IMR-90 (cell line): ENCODE measurements around the gene STARD3. TPM values are rescaled to one million over a fixed set of nuclear protein-coding genes. Genes with fewer than 3 reads are reported as not detected.
A peak's percentile ranks its signal among the peaks of the same experiment; 100 is the strongest.

Source experiments
- ATAC-seq: fragments of 200-7000 bp; cut with Tn5 transposase; 2 replicates; pipeline ENCODE4 v1.9.1; 2020; ENCODE audit warnings: low read depth, mild to moderate bottlenecking, moderate library complexity
- BruUV-seq: library from RNA; stranded (reverse); fragments of 400-500 nt; replicated peaks from 2 replicates; lab custom pipeline; 2021; lab: Mats Ljungman, UMichigan
- CTCF ChIA-PET: fragments of 300-600 bp; formaldehyde crosslinking; extraction: SDS; loops from one replicate; lab custom pipeline; 2021; ENCODE audit warnings: antibody characterized with exemption; lab: Yijun Ruan, JAX
- POLR2A ChIA-PET: fragments of 300-600 bp; sonication (Branson Sonifier 250); formaldehyde crosslinking; loops from one replicate; lab custom pipeline; 2022; ENCODE audit warnings: antibody characterized with exemption; ENCODE audit not compliant: unreplicated experiment; lab: Charles Lee
- DNase-seq: peaks from one replicate; pipeline ENCODE4 v3.0.0; 2013
- H2AFZ ChIP-seq: replicated peaks from 2 replicates; pipeline ENCODE3; 2013; ENCODE audit warnings: low read length, mild to moderate bottlenecking; ENCODE audit not compliant: poor library complexity
- H2AK5ac ChIP-seq: 2 replicates; pipeline ENCODE4 v1.6.1; 2013; ENCODE audit warnings: low read depth, low read length, inconsistent platforms
- H2AK9ac ChIP-seq: replicated peaks from 2 replicates; pipeline ENCODE3; 2013; ENCODE audit warnings: mild to moderate bottlenecking, low read depth, low read length, moderate library complexity; ENCODE audit not compliant: poor library complexity
- H2BK120ac ChIP-seq: 2 replicates; pipeline ENCODE4 v1.6.1; 2013; ENCODE audit warnings: low read depth, low read length, inconsistent platforms
- H2BK15ac ChIP-seq: 3 replicates; pipeline ENCODE4 v1.6.1; 2013; ENCODE audit warnings: low read depth, low read length, inconsistent platforms
- H2BK20ac ChIP-seq: 2 replicates; pipeline ENCODE4 v1.6.1; 2013; ENCODE audit warnings: low read depth, mild to moderate bottlenecking, inconsistent platforms, low read length, moderate library complexity
- H2BK5ac ChIP-seq: 2 replicates; pipeline ENCODE4 v1.6.1; 2013; ENCODE audit warnings: mild to moderate bottlenecking, low read depth, low read length, inconsistent platforms; ENCODE audit not compliant: poor library complexity, severe bottlenecking
- H3K14ac ChIP-seq: replicated peaks from 2 replicates; pipeline ENCODE4 v1.6.1; 2013; ENCODE audit warnings: low read depth, low read length, inconsistent platforms
- H3K18ac ChIP-seq: 2 replicates; pipeline ENCODE4 v1.6.1; 2013; ENCODE audit warnings: low read depth, low read length, control low read depth
- H3K23ac ChIP-seq: 2 replicates; pipeline ENCODE4 v1.6.1; 2013; ENCODE audit warnings: low read depth, low read length, inconsistent platforms
- H3K27ac ChIP-seq: 2 replicates; pipeline ENCODE4 v1.5.1; 2013; ENCODE audit warnings: mild to moderate bottlenecking, control low read depth, low read length; ENCODE audit not compliant: insufficient read depth
- H3K27me3 ChIP-seq: 2 replicates; pipeline ENCODE4 v1.6.1; 2013; ENCODE audit warnings: low read length; ENCODE audit not compliant: control insufficient read depth, insufficient read depth
- H3K36me3 ChIP-seq: 2 replicates; pipeline ENCODE4 v1.6.1; 2013; ENCODE audit warnings: low read length, mixed read lengths; ENCODE audit not compliant: control insufficient read depth, insufficient read depth
- H3K4ac ChIP-seq: 2 replicates; pipeline ENCODE4 v1.6.1; 2013; ENCODE audit warnings: low read depth, low read length, inconsistent platforms
- H3K4me1 ChIP-seq: 2 replicates; pipeline ENCODE4 v1.6.1; 2013; ENCODE audit warnings: low read length, mixed read lengths; ENCODE audit not compliant: control insufficient read depth, insufficient read depth
- H3K4me2 ChIP-seq: 2 replicates; pipeline ENCODE4 v1.6.1; 2013; ENCODE audit warnings: low read depth, mild to moderate bottlenecking, control low read depth, low read length, moderate library complexity
- H3K4me3 ChIP-seq: 2 replicates; pipeline ENCODE4 v1.5.1; 2013; ENCODE audit warnings: low read depth, mild to moderate bottlenecking, control low read depth, low read length, moderate library complexity; ENCODE audit not compliant: insufficient read depth
- H3K56ac ChIP-seq: 2 replicates; pipeline ENCODE4 v1.6.1; 2013; ENCODE audit warnings: low read length, inconsistent platforms; ENCODE audit not compliant: insufficient read depth; ENCODE audit errors: extremely low read depth
- H3K79me1 ChIP-seq, 2 experiments: 2 replicates each; pipeline ENCODE4 v1.6.1; 2013; ENCODE audit warnings: low read length in 2 of 2, inconsistent platforms in 1 of 2, low read depth in 1 of 2
- H3K9ac ChIP-seq: 2 replicates; pipeline ENCODE4 v1.6.1; 2013; ENCODE audit warnings: low read depth, low read length, control low read depth
- H3K9me1 ChIP-seq: 2 replicates; pipeline ENCODE4 v1.6.1; 2013; ENCODE audit warnings: low read length, inconsistent platforms; ENCODE audit not compliant: insufficient read depth
- H3K9me3 ChIP-seq: 2 replicates; pipeline ENCODE4 v1.6.1; 2013; ENCODE audit warnings: low read length; ENCODE audit not compliant: control insufficient read depth, insufficient read depth
- H4K20me1 ChIP-seq: 2 replicates; pipeline ENCODE4 v1.6.1; 2013; ENCODE audit warnings: low read length, inconsistent platforms; ENCODE audit not compliant: insufficient read depth
- H4K5ac ChIP-seq: 2 replicates; pipeline ENCODE4 v1.6.1; 2013; ENCODE audit warnings: mild to moderate bottlenecking, low read depth, low read length, control low read depth
- H4K8ac ChIP-seq, 2 experiments: 2 replicates each; pipeline ENCODE4 v1.6.1; 2013; ENCODE audit warnings: low read depth in 2 of 2, low read length in 2 of 2, control low read depth in 1 of 2, inconsistent platforms in 1 of 2
- H4K91ac ChIP-seq: 2 replicates; pipeline ENCODE4 v1.6.1; 2013; ENCODE audit warnings: low read depth, low read length, inconsistent platforms; ENCODE audit not compliant: insufficient read depth
- CEBPB ChIP-seq: IDR thresholded peaks from 2 replicates; pipeline ENCODE4 v1.6.1; 2012; ENCODE audit warnings: low read depth, low read length, improper control_type of control experiment
- WGBS, 2 experiments: methylation state at CpG; one replicate each; pipeline versions ENCODE4 v1.1.5 to v1.1.7; 2013; ENCODE audit warnings: missing lambda C conversion rate in 2 of 2; ENCODE audit not compliant: insufficient read length in 1 of 2; ENCODE audit errors: extremely low coverage in 2 of 2; 5-methylcytosine and 5-hydroxymethylcytosine counted together
- dilution Hi-C: fragments of 300-500 bp; cut with HindIII; formaldehyde crosslinking; loops from one replicate; pipeline ENCODE4 v1.14.3; 2018; ENCODE audit warnings: low sequenced_read_pairs; ENCODE audit not compliant: unreplicated experiment
- in situ Hi-C: fragments of 300-500 bp; cut with MboI; formaldehyde crosslinking; loops from 3 replicates; pipeline ENCODE4 v1.14.3; 2019; ENCODE audit warnings: low sequenced_read_pairs, inconsistent platforms, mixed read lengths
- intact Hi-C: fragments of 100-400 bp; cut with micrococcal nuclease; formaldehyde crosslinking; loops from 2 replicates; pipeline ENCODE4 v1.10.0; 2022
- polyA plus RNA-seq, 3 experiments: library from polyadenylated mRNA; depleted of rRNA; stranded (reverse); fragments of >200 nt; gene quantifications; 2 replicates each; pipeline ENCODE4 v1.2.3, GENCODE V29; 2012; ENCODE audit warnings: low replicate concordance in 1 of 3
- total RNA-seq: library from RNA; depleted of rRNA; stranded (reverse); fragments of >200 nt; gene quantifications from 2 replicates; pipeline ENCODE4 v1.2.3, GENCODE V29; 2012
- TF ChIP-seq, protein P1 (sequence below): fragments of 150-350 bp; IDR thresholded peaks from 2 replicates; pipeline ENCODE4 v1.6.1; 2016; ENCODE audit warnings: low read depth, mild to moderate bottlenecking, low read length, moderate library complexity, borderline replicate concordance

The STARD3 gene
- total and polyA plus RNA-seq, 2 of the 4 experiments (the other 2 are of a cell fraction), result 8.1 to 50.4 TPM

DNA sequence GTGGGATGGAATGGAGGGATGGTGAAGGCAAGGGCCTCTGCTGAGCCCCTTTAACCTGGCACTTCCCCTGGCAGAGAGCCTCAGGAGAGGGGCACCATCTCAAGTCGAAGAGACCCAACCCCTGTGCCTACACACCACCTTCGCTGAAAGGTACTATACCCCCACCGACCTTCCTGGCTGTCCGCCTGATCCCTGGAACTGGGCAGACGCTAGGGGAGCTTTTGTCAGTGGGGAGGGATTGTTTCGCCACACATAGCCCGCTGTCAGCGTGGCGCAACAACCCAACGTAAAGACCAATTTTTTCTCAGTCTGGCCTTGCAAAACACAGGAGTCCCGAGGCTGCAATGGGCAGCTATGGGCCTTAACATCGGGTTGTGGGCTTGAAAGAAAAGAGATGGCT lies 7.0 kb upstream of the STARD3 start:
- TF ChIP-seq, protein P1, sequence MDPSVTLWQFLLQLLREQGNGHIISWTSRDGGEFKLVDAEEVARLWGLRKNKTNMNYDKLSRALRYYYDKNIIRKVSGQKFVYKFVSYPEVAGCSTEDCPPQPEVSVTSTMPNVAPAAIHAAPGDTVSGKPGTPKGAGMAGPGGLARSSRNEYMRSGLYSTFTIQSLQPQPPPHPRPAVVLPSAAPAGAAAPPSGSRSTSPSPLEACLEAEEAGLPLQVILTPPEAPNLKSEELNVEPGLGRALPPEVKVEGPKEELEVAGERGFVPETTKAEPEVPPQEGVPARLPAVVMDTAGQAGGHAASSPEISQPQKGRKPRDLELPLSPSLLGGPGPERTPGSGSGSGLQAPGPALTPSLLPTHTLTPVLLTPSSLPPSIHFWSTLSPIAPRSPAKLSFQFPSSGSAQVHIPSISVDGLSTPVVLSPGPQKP, result no peak
- peak; percentile 23; the same call in 1 of the 2 replicates for TF ChIP-seq CEBPB
- H3K4me1 ChIP-seq, result peaks cover 5% of the 10 kb centered on the region; the same call in 1 of the 2 replicates
- no peak overlapping the region for H3K14ac ChIP-seq
- no peaks in the 10 kb centered on the region; the same call in 1 of the 2 replicates for H3K9me1 ChIP-seq
- no peak overlapping the region for H2AFZ ChIP-seq
- no peak overlapping the region for H2AK5ac ChIP-seq
- no peak overlapping the region for H3K27ac ChIP-seq
- H3K4me3 ChIP-seq, result no peak overlapping the region
- DNase-seq, result no peak
- H2BK120ac ChIP-seq, result no peak overlapping the region
- 20% methylated on average over 1 of the region's 12 CpGs; no CpG with 5 or more reads in 1 of the 2 experiments for WGBS, 2 experiments
- no peak overlapping the region for H2BK5ac ChIP-seq
- no peak overlapping the region for H3K9ac ChIP-seq
- no peak overlapping the region for H4K91ac ChIP-seq
- no peak overlapping the region for H3K18ac ChIP-seq
- H3K27me3 ChIP-seq, result peaks cover 76% of the 10 kb centered on the region
- H4K8ac ChIP-seq, result no peak overlapping the region
- in situ Hi-C loops (no loop called here), intact Hi-C loops (loop anchor here (10.0 kb wide), 1 partner anchor 355 kb away; the partner anchor contains the start of gene PSMD3), dilution Hi-C loops (no loop called here)
- H3K4me2 ChIP-seq, result no peak overlapping the region
- H4K5ac ChIP-seq, result no peak overlapping the region
- CTCF ChIA-PET, result interaction anchor here (2.2 kb wide), 1 partner anchor 8 kb away, joined by 9 read pairs; no protein-coding TSS in a partner anchor
- H2AK9ac ChIP-seq, result no peak overlapping the region
- no peak overlapping the region for H2BK15ac ChIP-seq
- no peaks in the 10 kb centered on the region for H3K36me3 ChIP-seq
- no TSS peak for BruUV-seq
- no peaks in the 10 kb centered on the region for H4K20me1 ChIP-seq
- H3K23ac ChIP-seq, result no peak overlapping the region
- POLR2A ChIA-PET, result no interaction called here
- no peaks in the 10 kb centered on the region for H3K79me1 ChIP-seq
- no peak for ATAC-seq
- H3K56ac ChIP-seq, result no peak overlapping the region
- no peak overlapping the region for H3K4ac ChIP-seq
- H2BK20ac ChIP-seq, result no peak overlapping the region
- no peaks in the 10 kb centered on the region for H3K9me3 ChIP-seq
